Anterior cingulate cortex (tissue), 58 donors: ENCODE measurements around the gene HDGFL3.
"Not testable (repeated sequence)": the region's sequence is repeated elsewhere in the genome, so short reads cannot be mapped to it uniquely, and the experiment has no call there.

Source experiments
- DNase-seq, 58 donors: peaks; one replicate each; lab custom pipeline; 2025; lab: John Stamatoyannopoulos, UW

Gene HDGFL3

GRCh38 chr15:83198476-83198875 is 9.1 kb downstream of the HDGFL3 start:
- DNase-seq, result no peak

GRCh38 chr15:83194528-83194927 is 13.1 kb downstream of the HDGFL3 start:
- no peak for DNase-seq

- DNase-seq, result no peak
Observed at GRCh38 chr15:83193721-83194120, 13.9 kb downstream of the HDGFL3 start.

GRCh38 chr15:83192742-83193141 is 14.9 kb downstream of the HDGFL3 start:
- DNase-seq, result no peak

GRCh38 chr15:83190450-83190849 is 17.2 kb downstream of the HDGFL3 start:
- no peak for DNase-seq

- no peak for DNase-seq
Observed at GRCh38 chr15:83185561-83185960, 22.1 kb downstream of the HDGFL3 start.

- no peak for DNase-seq
Observed at GRCh38 chr15:83178869-83179325, 28.7 kb downstream of the HDGFL3 start.

- DNase-seq, result no peak
Observed at GRCh38 chr15:83178390-83178789, 29.2 kb downstream of the HDGFL3 start.

GRCh38 chr15:83174891-83175290 is 32.7 kb downstream of the HDGFL3 start:
- no peak for DNase-seq

- no peak for DNase-seq
Observed at GRCh38 chr15:83170474-83171165, 37.0 kb downstream of the HDGFL3 start.

- not testable (repeated sequence) for DNase-seq
Observed at GRCh38 chr15:83169576-83169975, 38.0 kb downstream of the HDGFL3 start.

GRCh38 chr15:83166830-83167229 is 40.8 kb downstream of the HDGFL3 start:
- DNase-seq, result no peak

GRCh38 chr15:83166218-83166617 is 41.4 kb downstream of the HDGFL3 start:
- DNase-seq, result no peak

- DNase-seq, result no peak
Observed at GRCh38 chr15:83164771-83165404, 42.7 kb downstream of the HDGFL3 start.

GRCh38 chr15:83164111-83164770 is 43.4 kb downstream of the HDGFL3 start:
- no peak for DNase-seq

- no peak for DNase-seq
Observed at GRCh38 chr15:83163032-83163431, 44.6 kb downstream of the HDGFL3 start.

- DNase-seq, result no peak
Observed at GRCh38 chr15:83160741-83161140, 46.9 kb downstream of the HDGFL3 start.

GRCh38 chr15:83158393-83158792 is 49.2 kb downstream of the HDGFL3 start:
- DNase-seq, result no peak

- no peak for DNase-seq
Observed at GRCh38 chr15:83155942-83156341, 51.7 kb downstream of the HDGFL3 start.

GRCh38 chr15:83153288-83153687 is 54.3 kb downstream of the HDGFL3 start:
- no peak for DNase-seq

- no peak for DNase-seq
Observed at GRCh38 chr15:83144771-83145170, 62.9 kb downstream of the HDGFL3 start.

- DNase-seq, result not testable (repeated sequence)
Observed at GRCh38 chr15:83142151-83142550, 65.5 kb downstream of the HDGFL3 start.
